Hematopoietic multipotent progenitor cell treated with erythropoietin and hydrocortisone succinate and interleukin-3 and kit ligand, for 6 days (in vitro differentiated cells): Measurements from ENCODE around the gene MAMSTR.

ENCODE experiments used
- DNase-seq: peaks from one replicate; pipeline ENCODE4 v3.0.0-alpha.2; 2015

Gene MAMSTR

GRCh38 chr19:48746110-48746509, 26.6 kb upstream of the MAMSTR start:
- DNase-seq, result no peak

GRCh38 chr19:48745208-48745995, 25.9 kb upstream of the MAMSTR start:
- peak; percentile 95 for DNase-seq

GRCh38 chr19:48742096-48742495, 22.6 kb upstream of the MAMSTR start:
- DNase-seq, result no peak

GRCh38 chr19:48741129-48741999, 21.8 kb upstream of the MAMSTR start:
- DNase-seq, result peak; percentile 91

DNA sequence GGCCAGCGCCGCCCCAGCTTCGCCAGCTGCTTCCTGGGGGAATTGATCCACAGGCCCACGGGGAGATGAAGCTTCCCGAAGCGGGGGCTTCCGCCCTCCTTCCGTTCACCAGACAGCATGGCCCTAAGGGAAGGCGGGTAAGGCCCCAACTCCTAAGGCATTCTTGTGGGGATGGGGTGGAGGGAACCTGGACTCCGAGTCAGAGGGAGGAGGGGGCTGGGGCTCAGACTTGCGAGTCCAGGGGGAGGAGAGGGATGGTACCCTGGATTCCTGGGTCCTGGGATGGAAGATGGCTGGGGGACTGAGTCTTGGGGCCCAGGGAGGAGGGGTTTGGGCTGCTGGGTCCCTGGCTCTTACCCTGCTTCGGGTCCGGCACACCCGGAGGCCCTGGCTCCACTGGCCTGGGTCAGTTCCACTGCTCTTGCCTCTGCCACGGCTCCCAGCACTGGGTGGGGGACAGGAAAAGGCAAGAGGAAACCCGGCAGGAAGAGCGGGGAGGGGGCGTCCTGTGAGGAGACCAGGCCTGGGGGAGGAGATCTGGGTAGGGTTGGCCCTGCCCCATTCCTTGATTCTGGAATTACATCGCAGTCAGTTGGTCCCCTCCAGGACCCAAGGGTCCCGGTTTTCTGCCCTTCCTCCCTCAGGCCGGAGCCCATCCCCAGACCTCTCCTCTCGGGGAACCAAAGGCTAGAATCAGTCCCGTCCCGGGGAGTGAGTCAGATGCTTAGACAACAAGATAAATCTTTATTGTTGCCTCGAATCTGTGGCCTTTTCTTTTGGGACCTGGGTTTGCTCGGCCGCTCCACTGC, 20.8 kb upstream of the MAMSTR start, which contains the start of gene RASIP1:
Gene RASIP1, minus strand, starts transcription at position 447 of the 809 bp plus-strand sequence. Its CDS starts 328 bp downstream, at position 119.
- no peak for DNase-seq

DNA sequence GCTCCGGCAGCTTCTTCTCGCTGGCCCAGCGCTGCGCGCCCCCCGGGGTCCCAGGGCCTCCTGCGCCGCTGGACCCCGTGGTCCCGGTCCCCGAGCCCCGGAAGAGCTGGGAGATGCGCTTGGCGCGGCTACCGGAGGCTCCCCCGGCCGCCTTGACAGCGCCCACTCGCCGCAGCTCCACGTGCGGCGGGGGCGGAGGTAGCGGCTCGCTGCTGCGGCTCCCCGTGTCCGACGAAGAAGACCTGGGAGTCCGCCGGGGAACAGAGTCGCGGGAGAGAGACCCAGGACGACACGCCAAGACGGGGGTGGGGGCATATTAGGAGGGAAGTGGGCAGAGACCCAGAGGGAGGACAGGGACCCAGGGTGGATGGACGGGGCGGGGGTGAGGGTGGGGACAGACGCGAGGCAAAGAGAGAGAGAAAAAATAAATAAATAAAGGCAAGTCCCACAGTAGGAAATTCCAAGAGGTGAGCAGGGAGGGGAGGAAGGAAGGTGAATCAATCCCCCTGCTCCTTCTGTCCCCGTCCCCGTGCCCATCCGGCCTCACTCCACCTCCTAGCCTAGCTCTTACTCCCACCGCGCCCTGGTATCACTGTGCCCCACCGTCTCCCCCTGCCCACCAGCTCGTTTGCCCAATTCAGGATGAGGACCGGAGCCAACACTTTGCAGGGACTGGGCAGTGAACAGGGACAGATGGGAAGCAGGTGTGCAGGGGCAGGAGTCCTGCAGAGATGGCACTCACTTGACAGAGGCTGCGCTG, 20.1 kb upstream of the MAMSTR start:
- no peak for DNase-seq

- DNase-seq, result peak; percentile 94
These were observed 19.3 kb upstream of the MAMSTR start for GRCh38 chr19:48738557-48739403.

DNA sequence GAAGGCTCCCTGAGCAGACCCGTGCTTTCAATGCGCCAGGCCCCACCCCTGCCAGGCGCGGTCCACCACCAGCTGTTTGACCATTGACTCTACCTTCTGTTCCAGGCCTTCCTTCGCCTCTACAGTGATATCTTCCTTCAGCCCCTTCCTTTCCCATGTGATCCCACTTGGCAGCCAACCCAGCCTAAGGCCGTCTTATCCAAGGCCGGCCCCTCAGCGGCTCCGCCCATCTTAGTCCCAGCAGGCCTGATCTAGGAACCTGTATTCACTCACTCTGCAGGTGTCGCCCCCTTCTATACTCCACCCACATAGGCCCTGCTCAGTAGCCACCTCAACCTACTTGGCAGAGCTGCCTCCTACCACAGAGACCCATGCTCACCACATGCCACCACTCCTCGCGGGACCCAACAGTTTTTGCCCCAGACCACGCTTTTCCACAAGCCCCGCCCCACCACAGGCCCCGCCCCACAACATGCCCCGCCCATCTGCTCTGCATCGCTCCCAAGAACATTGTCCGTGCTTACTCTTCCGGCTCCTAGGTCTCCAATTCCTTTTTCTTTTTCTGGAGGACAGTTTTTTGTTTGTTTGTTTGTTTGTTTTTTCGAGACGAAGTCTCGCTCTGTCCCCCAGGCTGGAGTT, 18.0 kb upstream of the MAMSTR start:
- peak; percentile 57 for DNase-seq

GRCh38 chr19:48735031-48735615, 15.6 kb upstream of the MAMSTR start:
- peak; percentile 40 for DNase-seq

DNA sequence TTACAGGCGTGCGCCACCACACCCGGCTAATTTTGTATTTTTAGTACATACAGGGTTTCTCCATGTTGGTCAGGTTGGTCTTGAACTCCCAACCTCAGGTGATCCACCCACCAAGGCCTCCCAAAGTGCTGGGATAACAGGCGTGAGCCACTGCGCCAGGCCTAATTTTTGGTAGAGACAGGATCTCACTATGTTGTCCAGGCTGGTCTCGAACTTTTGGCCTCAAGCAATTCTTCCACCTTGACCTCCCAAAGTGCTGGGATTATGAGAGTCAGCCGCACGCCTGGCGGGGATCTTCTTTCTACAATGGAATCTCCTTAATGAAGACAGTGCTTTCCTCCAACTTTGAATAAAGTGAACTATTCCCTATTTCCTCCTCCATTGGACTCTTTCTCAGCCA, 15.1 kb upstream of the MAMSTR start:
- DNase-seq, result no peak

- DNase-seq, result no peak
These were observed 11.9 kb upstream of the MAMSTR start for GRCh38 chr19:48731452-48731851.

DNA sequence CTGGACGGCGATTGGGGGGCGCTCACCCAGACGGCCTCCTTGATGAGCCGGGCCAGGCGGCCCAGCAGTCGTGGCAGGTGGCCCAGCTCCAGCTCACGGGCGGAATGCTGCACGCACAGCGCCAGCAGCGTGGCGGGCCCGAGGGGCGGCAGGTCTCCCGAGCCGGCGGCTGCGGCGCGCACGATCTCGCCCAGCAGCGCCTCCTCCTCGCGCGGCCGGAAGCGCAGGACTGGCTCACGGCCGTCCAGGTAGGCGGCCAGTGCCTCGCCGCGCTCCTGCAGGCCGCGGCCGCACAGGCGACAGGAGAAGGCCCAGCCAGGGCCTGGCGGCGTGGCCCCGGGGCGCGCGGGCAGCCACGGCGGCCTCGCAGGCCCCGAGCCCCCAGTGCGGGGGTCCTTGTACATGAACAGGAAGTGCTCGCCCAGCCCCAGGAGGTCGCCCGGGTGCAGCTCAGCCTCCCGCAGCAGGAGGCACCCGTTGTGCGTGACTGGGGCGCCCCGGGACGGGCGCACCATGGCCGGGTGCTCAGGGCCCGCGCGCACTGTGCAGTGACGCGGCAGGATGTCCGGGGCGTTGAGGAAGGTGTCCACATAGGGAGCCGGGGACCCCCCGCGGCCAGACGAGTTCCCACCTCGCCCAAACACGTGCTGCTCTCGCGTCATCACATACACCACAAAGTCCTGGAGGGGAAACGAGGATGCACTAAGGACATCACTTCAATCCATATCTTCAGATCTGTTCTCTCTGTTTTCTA, 9.6 kb upstream of the MAMSTR start:
- no peak for DNase-seq

DNA sequence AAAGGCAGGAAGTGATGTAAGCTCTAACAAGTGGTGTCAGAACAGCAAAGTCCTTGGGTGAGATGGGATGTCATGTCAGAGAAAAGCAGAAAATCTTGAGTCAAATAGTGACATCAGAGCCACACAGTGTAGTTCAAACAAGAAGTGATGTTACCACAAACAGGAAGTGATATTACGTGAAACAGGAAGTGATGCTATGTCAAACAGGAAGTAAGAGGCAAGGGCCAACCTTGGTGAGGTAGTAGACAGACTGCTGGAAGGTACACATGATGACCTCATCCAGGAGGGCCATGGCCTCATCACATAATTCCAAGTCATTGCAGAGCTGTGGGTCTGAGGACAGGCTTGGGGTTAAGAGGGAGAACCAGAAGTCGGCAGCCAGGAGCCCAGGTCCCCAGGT, 7.0 kb upstream of the MAMSTR start:
- DNase-seq, result peak; percentile 46

DNA sequence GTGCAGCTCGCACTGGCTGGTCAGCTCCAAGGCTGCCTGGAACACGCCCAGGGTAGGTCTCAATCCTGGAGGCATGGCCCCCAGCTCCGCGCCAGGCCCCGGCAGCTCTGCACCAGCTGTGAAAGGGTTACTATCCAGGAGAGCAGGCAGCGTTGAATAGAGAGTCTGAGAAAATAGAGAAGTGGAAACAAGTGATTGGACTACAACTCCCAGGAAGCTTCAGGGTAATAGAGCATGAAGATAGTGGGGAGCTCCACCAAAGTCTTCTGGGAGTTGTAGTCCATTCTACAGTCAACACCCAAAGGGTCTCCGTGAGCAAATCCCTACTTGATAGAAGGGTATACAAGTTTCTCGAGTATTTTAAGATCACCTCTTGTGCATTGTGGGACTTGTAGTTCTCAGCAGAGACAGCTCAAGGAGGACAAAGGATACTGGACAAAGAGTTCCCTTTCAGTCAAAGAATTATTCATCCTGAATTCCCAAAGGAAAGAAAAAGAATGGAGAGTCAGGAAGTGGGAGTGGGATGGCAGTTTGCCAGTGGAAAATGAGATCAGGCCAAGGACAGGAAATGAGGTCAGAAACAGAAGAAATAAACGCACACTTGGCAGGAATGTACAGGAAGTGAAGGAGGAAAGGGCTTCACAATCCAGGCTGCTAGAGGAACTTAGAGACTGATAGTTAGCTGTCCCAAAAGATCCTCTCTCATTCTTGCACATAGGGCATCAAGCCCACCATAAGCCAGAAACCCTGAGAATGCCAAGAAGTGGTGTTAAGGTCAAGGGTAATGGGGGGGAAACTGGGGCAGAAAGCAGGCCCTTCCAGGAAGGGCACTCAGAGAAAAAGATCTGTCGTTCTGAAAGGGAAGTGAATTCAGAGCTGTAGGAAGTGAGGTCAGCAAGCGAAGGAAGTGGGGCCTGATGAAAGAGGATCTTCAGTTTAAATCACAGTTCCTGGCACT, 5.5 kb upstream of the MAMSTR start:
- peak; percentile 92 for DNase-seq

- no peak for DNase-seq
These were observed 2.7 kb upstream of the MAMSTR start for GRCh38 chr19:48722196-48722708.

DNA sequence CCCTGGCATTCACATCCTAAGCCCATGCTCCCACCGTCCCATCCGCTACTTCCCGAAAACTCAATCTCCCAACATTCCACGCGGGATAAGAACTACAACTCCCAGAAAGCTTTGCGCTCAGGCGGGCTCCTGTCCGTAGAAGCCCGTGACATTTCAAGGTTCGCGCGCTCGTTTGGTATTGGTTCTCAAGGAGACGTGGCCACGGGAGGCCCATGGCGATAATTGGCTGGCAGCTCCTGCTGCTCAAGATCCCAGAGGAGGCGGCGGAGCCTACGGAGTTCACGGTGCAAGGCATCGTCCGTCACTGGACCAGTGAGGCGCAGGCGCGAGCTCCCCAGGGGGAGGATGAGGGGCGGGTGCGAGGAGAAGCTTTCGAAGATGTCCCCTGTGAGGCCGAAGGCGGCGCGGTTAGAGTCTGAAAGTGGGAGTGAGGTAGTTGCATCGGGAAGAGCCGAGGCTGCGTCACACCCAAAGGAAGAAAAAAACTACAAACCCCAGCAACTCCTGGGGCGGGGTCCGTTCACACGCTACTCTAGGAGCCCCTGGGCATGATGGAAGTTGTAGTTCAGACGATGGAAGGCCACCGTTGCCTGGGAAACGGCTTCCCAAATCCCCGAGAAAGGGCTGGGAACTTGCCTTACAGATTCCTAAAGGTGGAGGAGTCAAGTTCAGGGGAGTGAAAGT, 1.2 kb upstream of the MAMSTR start:
- peak; percentile 99 for DNase-seq

DNA sequence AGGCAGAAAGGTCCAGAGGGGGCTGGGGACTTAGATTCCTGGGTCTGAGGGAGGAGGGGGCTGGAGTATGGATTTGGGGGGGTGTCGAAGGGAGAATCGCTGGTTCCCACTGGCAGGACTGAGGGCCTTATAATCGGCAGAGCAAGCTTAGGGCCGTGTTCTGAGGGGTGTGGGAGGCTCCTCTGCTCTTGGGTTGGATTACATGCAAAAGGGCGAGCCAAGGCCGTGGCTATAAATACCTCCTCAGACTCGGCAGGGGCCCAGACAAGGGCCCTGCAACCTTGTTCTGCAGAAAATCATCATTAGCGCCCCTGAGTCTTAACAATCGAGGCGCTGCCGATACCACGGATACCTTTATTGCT, 707 bp upstream of the MAMSTR start:
- DNase-seq, result no peak
